ENCODE results near the gene MIEF1.
"Not testable (repeated sequence)": the region's sequence is repeated elsewhere in the genome, so short reads cannot be mapped to it uniquely, and the experiment has no call there.

Gene MIEF1

GRCh38 chr22:39490966-39491680 is 11.0 kb upstream of the MIEF1 start:
- no peak for DNase-seq

DNA sequence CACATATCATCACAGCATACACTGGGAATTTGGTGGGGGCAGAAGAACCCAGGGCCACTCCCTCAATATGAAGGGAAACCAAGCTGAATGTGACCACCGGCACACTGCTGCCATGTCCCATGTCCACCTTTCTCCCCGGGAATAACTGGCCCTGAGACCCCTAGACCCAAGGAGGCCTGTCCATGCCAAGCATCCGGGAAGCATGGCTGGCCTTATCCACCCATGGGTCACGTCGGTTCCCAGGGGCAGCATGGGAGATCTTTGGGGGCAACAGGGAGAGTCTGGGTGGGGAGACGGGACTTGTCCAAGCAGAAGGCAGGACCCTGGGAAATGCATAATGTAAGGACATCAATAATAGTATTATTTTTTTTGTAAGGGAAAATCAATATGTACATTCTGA is 10.4 kb upstream of the MIEF1 start:
- no peak for DNase-seq

GRCh38 chr22:39492186-39492585 is 9.9 kb upstream of the MIEF1 start:
- no peak for DNase-seq

DNA sequence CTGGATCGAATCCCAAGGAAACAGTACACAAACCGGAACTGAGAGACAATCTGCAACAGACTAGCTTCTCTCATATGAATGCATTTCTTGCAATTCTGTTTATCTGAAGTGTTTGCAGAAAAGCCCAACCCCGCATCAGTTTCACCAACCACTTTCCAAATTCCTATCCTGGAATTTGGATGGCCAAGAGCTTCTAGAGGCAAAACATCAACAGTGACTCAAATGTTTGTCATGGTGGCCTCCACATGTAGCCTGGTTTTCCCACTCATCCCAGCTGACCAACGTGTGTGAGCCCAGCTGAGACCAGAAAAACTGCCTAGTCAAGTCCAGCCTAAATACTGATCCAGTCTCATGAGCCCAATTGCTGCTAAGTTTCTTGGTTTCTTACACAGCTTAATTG is 8.3 kb upstream of the MIEF1 start:
- no peak for DNase-seq

DNA sequence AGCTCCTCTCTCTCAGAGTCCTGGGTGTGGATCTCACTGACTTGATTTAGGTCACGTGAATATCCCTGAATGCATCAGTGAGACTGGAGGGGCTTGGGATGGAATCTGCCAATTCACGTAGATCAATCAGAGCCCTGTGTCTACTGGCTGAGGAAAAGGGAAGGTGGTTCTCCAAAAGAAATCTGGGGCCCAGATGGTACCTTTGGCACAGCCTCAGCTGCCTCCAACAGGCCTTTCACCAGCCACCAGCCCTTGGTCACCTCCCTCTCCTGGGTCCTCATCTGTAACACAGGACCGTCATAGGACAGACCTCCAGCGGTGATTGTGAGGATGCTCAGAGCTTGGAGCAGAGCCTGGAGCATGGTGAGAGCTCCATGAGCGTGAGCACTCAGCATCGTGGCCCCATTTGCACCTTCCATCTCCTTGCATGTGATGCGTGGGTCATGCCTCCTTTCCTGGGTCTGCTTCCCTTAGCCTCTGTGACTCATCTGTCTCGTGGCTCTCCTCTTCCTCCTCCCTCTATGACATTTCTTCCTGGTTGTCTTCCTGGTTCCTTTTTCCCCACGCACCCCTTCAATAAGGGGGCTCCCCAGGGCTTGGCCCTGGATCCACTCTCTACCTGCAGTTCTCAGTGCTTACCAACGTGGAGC is 7.5 kb upstream of the MIEF1 start:
- DNase-seq, result no peak

DNA sequence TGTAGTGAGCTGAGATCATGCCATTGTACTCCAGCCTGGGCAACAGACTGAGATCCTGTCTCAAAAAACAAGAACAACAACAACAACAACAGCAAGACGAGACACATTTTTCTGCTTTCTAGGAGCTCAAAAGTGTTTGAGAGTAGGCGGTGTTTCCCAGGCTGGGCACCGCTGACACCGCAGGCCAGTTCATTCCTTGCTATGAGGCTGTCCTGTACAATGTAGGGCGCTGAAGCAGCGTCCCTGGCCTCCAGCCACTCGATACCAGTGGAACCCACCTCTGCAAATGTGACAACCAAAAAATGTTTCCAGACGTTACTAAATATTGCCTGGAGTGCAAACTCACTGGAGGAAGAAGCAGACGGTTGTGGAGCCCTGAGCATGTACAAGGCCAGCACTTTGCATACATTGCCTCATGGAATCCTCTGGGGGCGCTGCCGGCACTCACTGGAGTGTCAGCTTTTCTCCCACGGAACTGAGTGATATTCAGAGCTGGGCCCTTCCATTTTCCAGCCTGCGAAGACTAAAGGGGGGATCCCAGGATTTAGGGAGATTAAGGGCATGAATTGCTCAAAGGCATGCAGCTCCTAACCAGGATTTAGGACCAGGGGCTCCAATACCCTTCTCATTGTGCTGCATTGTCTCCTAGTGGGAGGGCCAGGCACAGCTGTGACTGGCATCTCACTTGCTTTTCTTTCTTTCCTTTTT is 5.8 kb upstream of the MIEF1 start:
- DNase-seq, result peak; percentile 56 to 58

DNA sequence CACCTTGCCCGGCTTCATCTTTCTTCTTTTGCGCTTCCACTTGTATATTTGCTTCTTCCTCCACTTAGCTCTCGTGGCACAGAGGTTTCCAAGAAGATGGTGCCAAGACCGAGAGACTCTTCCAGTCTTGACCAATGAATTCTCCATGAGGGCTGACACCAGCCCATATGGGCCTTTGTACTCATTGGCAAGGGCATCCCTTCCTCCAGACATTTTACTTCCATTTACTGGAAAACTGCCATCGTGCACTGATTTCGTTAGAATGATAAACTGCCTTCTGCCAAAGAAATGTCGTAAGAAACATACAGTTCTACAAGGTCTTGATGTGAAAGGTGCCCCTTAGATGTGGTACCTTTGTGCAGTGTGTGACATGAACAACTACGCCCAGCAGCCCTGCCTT is 4.7 kb upstream of the MIEF1 start:
- no peak for DNase-seq

DNA sequence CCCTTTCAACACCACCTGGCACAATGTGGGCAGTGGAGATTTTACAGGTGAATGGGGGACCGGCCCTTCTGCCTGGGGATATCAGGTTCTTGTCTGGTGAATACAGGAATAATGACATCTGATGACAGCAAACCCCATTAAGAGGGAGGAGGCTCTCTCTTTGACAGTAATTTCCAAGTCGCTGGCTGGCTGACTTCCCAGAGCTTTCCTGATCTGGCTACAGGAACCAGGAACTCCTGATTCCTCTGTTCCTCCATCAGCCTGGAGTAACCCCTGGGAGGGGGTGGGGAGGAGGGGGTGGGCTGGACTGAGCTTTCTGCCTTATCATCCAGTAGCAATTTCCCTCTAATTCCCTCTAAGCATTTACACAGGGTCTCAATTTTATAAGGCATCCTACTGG is 3.7 kb upstream of the MIEF1 start:
- DNase-seq, result no peak

DNA sequence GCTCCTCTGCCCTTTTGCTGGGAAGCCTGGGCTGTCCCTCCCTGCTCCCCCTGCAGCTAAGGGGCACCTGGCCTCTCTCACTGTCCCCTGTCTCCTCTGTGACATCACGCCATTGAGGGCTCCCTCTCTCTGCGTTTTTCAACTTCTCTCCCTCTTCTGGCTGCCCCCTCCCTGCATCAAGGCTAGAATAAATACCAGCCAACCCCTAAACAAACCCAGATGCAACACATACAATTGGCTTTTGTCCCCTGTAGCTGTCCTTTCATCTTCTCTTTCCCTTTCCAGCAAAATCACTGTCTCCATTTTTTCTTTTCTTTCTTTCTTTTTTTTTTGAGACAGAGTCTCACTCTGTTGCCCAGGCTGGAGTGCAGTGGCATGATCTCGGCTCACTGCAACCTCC is 3.3 kb upstream of the MIEF1 start:
- no peak for DNase-seq

- no peak for DNase-seq
These were observed 2.0 kb upstream of the MIEF1 start for GRCh38 chr22:39500101-39500500.

DNA sequence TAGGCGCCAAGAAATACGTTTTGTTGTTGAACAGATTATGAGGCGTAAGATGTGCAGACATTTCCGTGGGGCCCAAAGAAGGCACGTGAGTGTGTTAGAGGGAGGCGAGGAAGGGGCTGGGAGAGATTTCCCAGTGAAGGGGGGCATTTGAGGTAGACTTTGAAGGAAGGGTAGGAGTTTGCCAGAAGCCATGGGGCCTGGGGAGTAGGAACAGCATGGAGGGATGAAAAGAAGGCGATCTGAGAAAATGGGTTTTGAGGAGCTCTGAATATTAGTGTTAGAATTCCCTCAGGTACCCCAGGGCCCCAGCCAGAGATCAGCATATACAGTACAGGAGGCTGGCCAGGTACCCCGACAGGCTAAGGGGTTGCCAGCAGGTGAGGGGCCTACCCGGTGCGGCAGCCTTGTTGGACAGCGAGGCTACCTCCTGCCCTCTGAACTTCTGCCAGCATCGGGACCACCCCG is 414 bp upstream of the MIEF1 start:
- no peak for DNase-seq

DNA sequence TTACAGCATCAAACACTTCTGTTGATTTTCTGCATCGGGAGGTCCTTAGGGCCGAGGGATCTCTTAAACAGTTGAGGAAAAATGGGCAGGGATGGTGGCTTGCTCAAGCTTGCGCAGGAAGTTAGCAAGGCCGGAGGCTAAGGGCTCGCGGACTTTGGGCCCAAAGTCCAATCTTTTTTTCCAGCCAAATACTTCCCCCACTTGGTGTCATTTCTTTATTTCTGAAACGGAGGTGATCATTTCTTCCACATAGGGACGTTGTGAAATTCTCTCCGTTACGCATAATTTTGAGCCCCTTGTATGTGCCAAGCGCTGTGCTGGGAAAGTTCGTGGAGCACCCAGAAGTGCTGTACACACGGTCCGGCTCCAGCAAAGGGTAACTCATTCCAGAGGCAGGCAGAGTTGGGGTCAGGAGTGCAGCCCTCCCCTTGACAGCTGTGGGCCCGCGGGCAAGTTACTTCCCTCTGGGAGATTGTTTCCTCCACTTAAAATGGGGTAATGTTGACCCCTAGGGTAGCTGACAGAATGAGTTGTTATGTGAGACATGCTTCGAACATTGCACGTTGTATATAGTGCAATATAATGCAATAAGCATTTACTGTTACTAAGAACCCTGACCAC is 809 bp downstream of the MIEF1 start:
- DNase-seq, result no peak

- no peak for DNase-seq
These were observed 1.5 kb downstream of the MIEF1 start for GRCh38 chr22:39503630-39504029.

- no peak for DNase-seq
These were observed 2.0 kb downstream of the MIEF1 start for GRCh38 chr22:39504071-39504470.

DNA sequence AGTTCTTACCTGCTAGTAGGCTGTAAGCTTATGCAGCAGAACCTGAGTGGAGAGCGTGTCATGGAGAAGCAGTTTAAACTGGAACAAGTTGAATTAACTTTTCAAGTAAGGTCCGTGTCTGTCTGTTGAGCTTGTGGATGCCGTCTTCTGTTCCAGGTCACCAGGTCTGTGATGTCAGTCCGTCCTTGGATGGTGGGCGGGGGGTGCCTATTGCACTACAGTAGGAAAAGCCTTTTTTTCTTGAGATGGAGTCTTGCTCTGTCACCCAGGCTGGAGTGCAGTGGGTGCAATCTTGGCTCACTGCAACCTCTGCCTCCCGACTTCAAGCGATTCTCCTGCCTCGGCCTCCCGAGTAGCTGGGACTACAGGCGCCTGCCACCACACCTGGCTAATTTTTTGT is 4.9 kb downstream of the MIEF1 start:
- not testable (repeated sequence) for DNase-seq

GRCh38 chr22:39508393-39508792 is 6.3 kb downstream of the MIEF1 start:
- no peak for DNase-seq

- DNase-seq, result no peak
These were observed 8.5 kb downstream of the MIEF1 start for GRCh38 chr22:39510529-39511149.

DNA sequence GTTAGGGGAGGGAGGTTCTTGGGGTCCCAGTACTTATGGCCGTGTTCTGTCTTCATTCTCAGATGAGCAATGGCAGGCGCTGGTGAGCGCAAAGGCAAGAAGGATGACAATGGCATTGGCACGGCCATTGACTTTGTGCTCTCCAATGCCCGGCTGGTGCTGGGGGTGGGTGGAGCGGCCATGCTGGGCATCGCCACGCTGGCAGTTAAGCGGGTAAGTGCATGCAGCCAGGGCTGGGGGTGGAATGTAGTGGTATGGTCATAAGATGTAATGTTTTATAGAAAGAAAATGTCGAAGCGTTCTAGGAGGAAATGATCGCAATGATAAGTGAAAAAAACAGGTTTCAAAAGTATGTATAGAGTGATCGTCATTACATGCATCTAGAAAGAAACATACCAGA is 9.1 kb downstream of the MIEF1 start:
- no peak for DNase-seq

DNA sequence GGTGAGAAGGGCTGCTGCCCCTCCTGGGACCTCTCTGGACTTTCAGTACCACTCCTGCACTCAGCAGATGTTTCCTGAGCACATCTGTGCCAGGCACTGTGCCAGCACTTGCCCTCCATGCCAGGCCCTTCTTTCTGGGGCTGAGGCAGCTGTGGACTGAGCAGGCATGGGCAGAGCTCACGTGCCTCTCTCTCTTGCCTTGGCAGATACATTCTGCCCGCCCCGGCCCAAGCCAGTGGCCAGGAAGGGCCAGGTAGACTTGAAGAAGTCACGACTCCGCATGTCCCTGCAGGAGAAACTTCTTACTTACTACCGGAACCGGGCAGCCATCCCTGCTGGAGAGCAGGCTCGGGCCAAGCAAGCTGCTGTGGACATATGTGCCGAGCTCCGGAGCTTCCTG is 9.9 kb downstream of the MIEF1 start:
- DNase-seq, result no peak

- no peak for DNase-seq
These were observed 11.7 kb downstream of the MIEF1 start for GRCh38 chr22:39513791-39514190.

GRCh38 chr22:39514373-39514973 is 12.4 kb downstream of the MIEF1 start:
- no peak for DNase-seq

- no peak for DNase-seq
These were observed 13.4 kb downstream of the MIEF1 start for GRCh38 chr22:39515266-39516050.
